GM12878 (cell line): Measurements from ENCODE around the gene P2RX6. TPM values are rescaled to one million over a fixed set of nuclear protein-coding genes. Genes with fewer than 3 reads are reported as not detected.
"Not testable (repeated sequence)": the region's sequence is repeated elsewhere in the genome, so short reads cannot be mapped to it uniquely, and the experiment has no call there.

Experiments used
- ATAC-seq: fragments of 200-7000 bp; cut with Tn5 transposase; 3 replicates; pipeline ENCODE4 v1.9.1; 2020; ENCODE audit warnings: mild to moderate bottlenecking, moderate library complexity
- BruUV-seq: library from RNA; stranded (reverse); fragments of 400-500 nt; replicated peaks from 2 replicates; lab custom pipeline; 2021; lab: Mats Ljungman, UMichigan
- CTCF ChIA-PET: fragments of 300-600 bp; sonication (Branson Sonifier 250); formaldehyde crosslinking; extraction: SDS; loops from one replicate; lab custom pipeline; 2021; ENCODE audit warnings: inconsistent platforms; lab: Yijun Ruan, JAX
- POLR2A ChIA-PET: fragments of 350-600 bp; formaldehyde crosslinking; extraction: SDS; loops from one replicate; lab custom pipeline; 2021; ENCODE audit warnings: inconsistent platforms; lab: Charles Lee
- RAD21 ChIA-PET: fragments of 300-600 bp; sonication (Branson Sonifier 250); formaldehyde crosslinking; loops from one replicate; lab custom pipeline; 2023; ENCODE audit warnings: antibody characterized with exemption; ENCODE audit not compliant: unreplicated experiment; lab: Charles Lee
- SMC1A ChIA-PET: fragments of 300-600 bp; sonication (Branson Sonifier 250); formaldehyde crosslinking; loops from one replicate; lab custom pipeline; 2023; ENCODE audit not compliant: unreplicated experiment, uncharacterized antibody; lab: Charles Lee
- DNase-seq: peaks from one replicate; pipeline ENCODE4 v3.0.0-alpha.2; 2011; ENCODE audit warnings: low read depth, low spot score
- FAIRE-seq: peaks from 3 replicates; lab custom pipeline; 2011; peaks lifted over from hg19 to GRCh38; lab: Jason Lieb, UNC
- H2AFZ ChIP-seq: 2 replicates; pipeline ENCODE4 v1.6.0; 2011; ENCODE audit warnings: low read depth, low read length, control low read depth; ENCODE audit not compliant: control insufficient read depth
- H3K27ac ChIP-seq: 2 replicates; pipeline ENCODE4 v1.5.1; 2011; ENCODE audit warnings: control low read depth; ENCODE audit not compliant: control insufficient read depth, insufficient read depth
- H3K27me3 ChIP-seq, 2 experiments: replicated peaks in 1 of 2; 2 replicates each; pipeline versions ENCODE4 v1.6.0 to v1.6.1; 2011; ENCODE audit warnings: low read length in 1 of 2; ENCODE audit not compliant: control insufficient read depth in 2 of 2, insufficient read depth in 2 of 2
- H3K36me3 ChIP-seq, 2 experiments: 2 replicates each; pipeline ENCODE4 v1.5.1; 2011; ENCODE audit warnings: low read length in 1 of 2; ENCODE audit not compliant: control insufficient read depth in 2 of 2, insufficient read depth in 2 of 2
- H3K4me1 ChIP-seq: 2 replicates; pipeline ENCODE4 v1.6.1; 2011; ENCODE audit warnings: mild to moderate bottlenecking, low read length, moderate library complexity, mixed read lengths; ENCODE audit not compliant: control insufficient read depth, insufficient read depth
- H3K4me2 ChIP-seq: 2 replicates; pipeline ENCODE4 v1.6.0; 2011; ENCODE audit warnings: control low read depth; ENCODE audit not compliant: control insufficient read depth, insufficient read depth
- H3K4me3 ChIP-seq: fragments of 200-600 bp; sonication (generic); 2 replicates; pipeline ENCODE4 v1.5.1; 2016
- H3K79me2 ChIP-seq: 2 replicates; pipeline ENCODE4 v1.6.0; 2011; ENCODE audit warnings: low read length; ENCODE audit not compliant: control insufficient read depth, insufficient read depth
- H3K9ac ChIP-seq: 2 replicates; pipeline ENCODE4 v1.8.0; 2011; ENCODE audit warnings: low read length, control low read depth, mixed read lengths; ENCODE audit not compliant: control insufficient read depth, insufficient read depth
- H3K9me3 ChIP-seq: replicated peaks from 3 replicates; pipeline ENCODE4 v1.5.1; 2011; ENCODE audit warnings: mild to moderate bottlenecking, low read length; ENCODE audit not compliant: control insufficient read depth, insufficient read depth
- H4K20me1 ChIP-seq: 2 replicates; pipeline ENCODE4 v1.6.0; 2011; ENCODE audit not compliant: control insufficient read depth, insufficient read depth
- ATF7 ChIP-seq: fragments of 450-650 bp; IDR thresholded peaks from 2 replicates; pipeline ENCODE4 v1.6.1; 2016; ENCODE audit warnings: low read depth, mild to moderate bottlenecking
- CBFB ChIP-seq: IDR thresholded peaks from 2 replicates; pipeline ENCODE4 v1.6.1; 2016; ENCODE audit warnings: antibody characterized with exemption, low read depth
- FOXK2 ChIP-seq: fragments of 450-650 bp; IDR thresholded peaks from 2 replicates; pipeline ENCODE4 v1.6.1; 2017; ENCODE audit warnings: mild to moderate bottlenecking, moderate library complexity
- MYC ChIP-seq: IDR thresholded peaks from 2 replicates; pipeline ENCODE4 v1.6.1; 2011; ENCODE audit warnings: mild to moderate bottlenecking, low read length, moderate library complexity, inconsistent platforms; ENCODE audit not compliant: insufficient read depth, insufficient replicate concordance, insufficient read length, severe bottlenecking
- NRF1 ChIP-seq: conservative IDR thresholded peaks from 2 replicates; pipeline ENCODE4 v1.6.1; 2011; ENCODE audit warnings: mild to moderate bottlenecking, low read depth, low read length, improper control_type of control experiment
- PAX5 ChIP-seq: IDR thresholded peaks from 2 replicates; pipeline ENCODE4 v1.6.1; 2011; ENCODE audit warnings: low read depth, low read length, borderline replicate concordance
- RFX5 ChIP-seq: IDR thresholded peaks from 2 replicates; pipeline ENCODE4 v1.6.1; 2011; ENCODE audit warnings: low read depth, low read length, improper control_type of control experiment
- SMARCA5 ChIP-seq: fragments of 450-650 bp; IDR thresholded peaks from 2 replicates; pipeline ENCODE4 v1.6.1; 2017; ENCODE audit warnings: mild to moderate bottlenecking
- ZZZ3 ChIP-seq: IDR thresholded peaks from 2 replicates; pipeline ENCODE4 v1.6.1; 2011; ENCODE audit warnings: low read depth; ENCODE audit not compliant: control insufficient read depth, insufficient read length
- WGBS: methylation state at CpG from one replicate; pipeline ENCODE4 v1.1.6; 2016; ENCODE audit warnings: low lambda C conversion rate; ENCODE audit not compliant: insufficient replicate concordance, insufficient coverage; ENCODE audit errors: missing lambda C conversion rate; 5-methylcytosine and 5-hydroxymethylcytosine counted together
- in situ Hi-C: fragments of 300-500 bp; cut with MboI; formaldehyde crosslinking; loops from 9 replicates; pipeline ENCODE4 v1.14.3; 2018; ENCODE audit warnings: mixed read lengths
- intact Hi-C: fragments of 100-400 bp; cut with micrococcal nuclease; formaldehyde crosslinking; loops from one replicate; pipeline ENCODE4 v1.14.2; 2022; ENCODE audit not compliant: unreplicated experiment
- polyA plus RNA-seq, 11 experiments: library from polyadenylated mRNA; depleted of rRNA in 4 of 11; unstranded in 6 of 11; stranded (reverse) in 5 of 11; fragments of >200 nt; fragmentation: Nextera tagmentation in 4 of 11; fragmentation: Illumina TruSeq in 1 of 11; extraction: Ambion mirVana in 4 of 11; extraction: Trizol in 1 of 11; gene quantifications; 1 replicate in 1 of 11; 2 replicates in 10 of 11; pipeline versions ENCODE4 v1.2.1 to v1.2.3, GENCODE V29; 2011 to 2016; ENCODE audit warnings: inconsistent platforms in 2 of 11, missing spikeins in 2 of 11, low read depth in 1 of 11
- total RNA-seq, 4 experiments: library from RNA; depleted of rRNA in 3 of 4; stranded (reverse); fragments of >200 nt in 3 of 4; fragmentation: Illumina TruSeq in 1 of 4; extraction: Trizol in 1 of 4; gene quantifications; 2 replicates each; pipeline versions ENCODE4 v1.2.1 to v1.2.3, GENCODE V29; 2013 to 2021
- TF ChIP-seq, protein P1 (sequence below): fragments of 450-650 bp; IDR thresholded peaks from 2 replicates; pipeline ENCODE4 v1.6.1; 2017; ENCODE audit warnings: low read depth, mild to moderate bottlenecking, moderate library complexity
- TF ChIP-seq, protein P2 (sequence below): fragments of 450-650 bp; IDR thresholded peaks from 2 replicates; pipeline ENCODE4 v1.6.1; 2016; ENCODE audit warnings: mild to moderate bottlenecking, moderate library complexity, borderline replicate concordance
- TF ChIP-seq, protein P3 (sequence below): IDR thresholded peaks from 2 replicates; pipeline ENCODE4 v1.6.1; 2012; ENCODE audit warnings: low read depth, low read length, improper control_type of control experiment
- TF ChIP-seq, protein P4 (sequence below): fragments of 450-650 bp; IDR thresholded peaks from 2 replicates; pipeline ENCODE4 v1.6.1; 2018; ENCODE audit warnings: mild to moderate bottlenecking, low read depth, moderate library complexity; ENCODE audit not compliant: partially characterized antibody
- TF ChIP-seq, protein P5 (sequence below): fragments of 450-650 bp; IDR thresholded peaks from 2 replicates; pipeline ENCODE4 v1.6.1; 2016; ENCODE audit warnings: mild to moderate bottlenecking

The P2RX6 gene
- total and polyA plus RNA-seq, 10 of the 15 experiments (the other 5 are each of a cell fraction or from before 2014, with no cell fraction given): 0.03 to 0.21 (median 0.07) TPM; not detected in 5

DNA sequence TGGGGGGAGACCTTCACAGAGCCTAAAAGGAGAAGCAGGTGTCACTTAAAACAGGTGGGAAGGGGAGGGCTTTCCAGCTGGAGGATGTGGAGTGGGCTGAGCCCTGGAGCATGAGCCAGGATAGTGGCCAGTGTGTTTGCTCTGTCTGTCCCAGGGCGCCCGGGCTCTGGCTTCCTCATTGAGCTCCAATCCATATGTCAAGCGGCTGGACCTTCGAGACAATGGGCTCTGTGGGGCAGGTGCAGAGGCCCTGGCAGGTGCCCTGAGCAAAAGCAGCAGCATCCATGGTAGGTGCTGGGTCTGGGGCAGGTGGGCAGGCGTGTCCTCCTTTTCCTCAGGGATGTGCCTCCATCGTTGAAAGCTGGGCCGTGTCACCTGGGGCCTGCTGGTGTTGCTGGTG, 32.8 kb downstream of the P2RX6 start (continued):
- TF ChIP-seq, protein P1, sequence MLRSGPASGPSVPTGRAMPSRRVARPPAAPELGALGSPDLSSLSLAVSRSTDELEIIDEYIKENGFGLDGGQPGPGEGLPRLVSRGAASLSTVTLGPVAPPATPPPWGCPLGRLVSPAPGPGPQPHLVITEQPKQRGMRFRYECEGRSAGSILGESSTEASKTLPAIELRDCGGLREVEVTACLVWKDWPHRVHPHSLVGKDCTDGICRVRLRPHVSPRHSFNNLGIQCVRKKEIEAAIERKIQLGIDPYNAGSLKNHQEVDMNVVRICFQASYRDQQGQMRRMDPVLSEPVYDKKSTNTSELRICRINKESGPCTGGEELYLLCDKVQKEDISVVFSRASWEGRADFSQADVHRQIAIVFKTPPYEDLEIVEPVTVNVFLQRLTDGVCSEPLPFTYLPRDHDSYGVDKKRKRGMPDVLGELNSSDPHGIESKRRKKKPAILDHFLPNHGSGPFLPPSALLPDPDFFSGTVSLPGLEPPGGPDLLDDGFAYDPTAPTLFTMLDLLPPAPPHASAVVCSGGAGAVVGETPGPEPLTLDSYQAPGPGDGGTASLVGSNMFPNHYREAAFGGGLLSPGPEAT: no peak
- TF ChIP-seq, protein P2, sequence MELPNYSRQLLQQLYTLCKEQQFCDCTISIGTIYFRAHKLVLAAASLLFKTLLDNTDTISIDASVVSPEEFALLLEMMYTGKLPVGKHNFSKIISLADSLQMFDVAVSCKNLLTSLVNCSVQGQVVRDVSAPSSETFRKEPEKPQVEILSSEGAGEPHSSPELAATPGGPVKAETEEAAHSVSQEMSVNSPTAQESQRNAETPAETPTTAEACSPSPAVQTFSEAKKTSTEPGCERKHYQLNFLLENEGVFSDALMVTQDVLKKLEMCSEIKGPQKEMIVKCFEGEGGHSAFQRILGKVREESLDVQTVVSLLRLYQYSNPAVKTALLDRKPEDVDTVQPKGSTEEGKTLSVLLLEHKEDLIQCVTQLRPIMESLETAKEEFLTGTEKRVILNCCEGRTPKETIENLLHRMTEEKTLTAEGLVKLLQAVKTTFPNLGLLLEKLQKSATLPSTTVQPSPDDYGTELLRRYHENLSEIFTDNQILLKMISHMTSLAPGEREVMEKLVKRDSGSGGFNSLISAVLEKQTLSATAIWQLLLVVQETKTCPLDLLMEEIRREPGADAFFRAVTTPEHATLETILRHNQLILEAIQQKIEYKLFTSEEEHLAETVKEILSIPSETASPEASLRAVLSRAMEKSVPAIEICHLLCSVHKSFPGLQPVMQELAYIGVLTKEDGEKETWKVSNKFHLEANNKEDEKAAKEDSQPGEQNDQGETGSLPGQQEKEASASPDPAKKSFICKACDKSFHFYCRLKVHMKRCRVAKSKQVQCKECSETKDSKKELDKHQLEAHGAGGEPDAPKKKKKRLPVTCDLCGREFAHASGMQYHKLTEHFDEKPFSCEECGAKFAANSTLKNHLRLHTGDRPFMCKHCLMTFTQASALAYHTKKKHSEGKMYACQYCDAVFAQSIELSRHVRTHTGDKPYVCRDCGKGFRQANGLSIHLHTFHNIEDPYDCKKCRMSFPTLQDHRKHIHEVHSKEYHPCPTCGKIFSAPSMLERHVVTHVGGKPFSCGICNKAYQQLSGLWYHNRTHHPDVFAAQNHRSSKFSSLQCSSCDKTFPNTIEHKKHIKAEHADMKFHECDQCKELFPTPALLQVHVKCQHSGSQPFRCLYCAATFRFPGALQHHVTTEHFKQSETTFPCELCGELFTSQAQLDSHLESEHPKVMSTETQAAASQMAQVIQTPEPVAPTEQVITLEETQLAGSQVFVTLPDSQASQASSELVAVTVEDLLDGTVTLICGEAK: no peak
- TF ChIP-seq MYC (no peak), FOXK2 (no peak), SMARCA5 (no peak), NRF1 (no peak), CBFB (no peak), RFX5 (no peak), PAX5 (no peak), ZZZ3 (no peak), ATF7 (no peak)
- TF ChIP-seq, protein P3, sequence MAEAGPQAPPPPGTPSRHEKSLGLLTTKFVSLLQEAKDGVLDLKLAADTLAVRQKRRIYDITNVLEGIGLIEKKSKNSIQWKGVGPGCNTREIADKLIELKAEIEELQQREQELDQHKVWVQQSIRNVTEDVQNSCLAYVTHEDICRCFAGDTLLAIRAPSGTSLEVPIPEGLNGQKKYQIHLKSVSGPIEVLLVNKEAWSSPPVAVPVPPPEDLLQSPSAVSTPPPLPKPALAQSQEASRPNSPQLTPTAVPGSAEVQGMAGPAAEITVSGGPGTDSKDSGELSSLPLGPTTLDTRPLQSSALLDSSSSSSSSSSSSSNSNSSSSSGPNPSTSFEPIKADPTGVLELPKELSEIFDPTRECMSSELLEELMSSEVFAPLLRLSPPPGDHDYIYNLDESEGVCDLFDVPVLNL: no peak
- TF ChIP-seq, protein P4, sequence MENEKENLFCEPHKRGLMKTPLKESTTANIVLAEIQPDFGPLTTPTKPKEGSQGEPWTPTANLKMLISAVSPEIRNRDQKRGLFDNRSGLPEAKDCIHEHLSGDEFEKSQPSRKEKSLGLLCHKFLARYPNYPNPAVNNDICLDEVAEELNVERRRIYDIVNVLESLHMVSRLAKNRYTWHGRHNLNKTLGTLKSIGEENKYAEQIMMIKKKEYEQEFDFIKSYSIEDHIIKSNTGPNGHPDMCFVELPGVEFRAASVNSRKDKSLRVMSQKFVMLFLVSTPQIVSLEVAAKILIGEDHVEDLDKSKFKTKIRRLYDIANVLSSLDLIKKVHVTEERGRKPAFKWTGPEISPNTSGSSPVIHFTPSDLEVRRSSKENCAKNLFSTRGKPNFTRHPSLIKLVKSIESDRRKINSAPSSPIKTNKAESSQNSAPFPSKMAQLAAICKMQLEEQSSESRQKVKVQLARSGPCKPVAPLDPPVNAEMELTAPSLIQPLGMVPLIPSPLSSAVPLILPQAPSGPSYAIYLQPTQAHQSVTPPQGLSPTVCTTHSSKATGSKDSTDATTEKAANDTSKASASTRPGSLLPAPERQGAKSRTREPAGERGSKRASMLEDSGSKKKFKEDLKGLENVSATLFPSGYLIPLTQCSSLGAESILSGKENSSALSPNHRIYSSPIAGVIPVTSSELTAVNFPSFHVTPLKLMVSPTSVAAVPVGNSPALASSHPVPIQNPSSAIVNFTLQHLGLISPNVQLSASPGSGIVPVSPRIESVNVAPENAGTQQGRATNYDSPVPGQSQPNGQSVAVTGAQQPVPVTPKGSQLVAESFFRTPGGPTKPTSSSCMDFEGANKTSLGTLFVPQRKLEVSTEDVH: no peak
- TF ChIP-seq, protein P5, sequence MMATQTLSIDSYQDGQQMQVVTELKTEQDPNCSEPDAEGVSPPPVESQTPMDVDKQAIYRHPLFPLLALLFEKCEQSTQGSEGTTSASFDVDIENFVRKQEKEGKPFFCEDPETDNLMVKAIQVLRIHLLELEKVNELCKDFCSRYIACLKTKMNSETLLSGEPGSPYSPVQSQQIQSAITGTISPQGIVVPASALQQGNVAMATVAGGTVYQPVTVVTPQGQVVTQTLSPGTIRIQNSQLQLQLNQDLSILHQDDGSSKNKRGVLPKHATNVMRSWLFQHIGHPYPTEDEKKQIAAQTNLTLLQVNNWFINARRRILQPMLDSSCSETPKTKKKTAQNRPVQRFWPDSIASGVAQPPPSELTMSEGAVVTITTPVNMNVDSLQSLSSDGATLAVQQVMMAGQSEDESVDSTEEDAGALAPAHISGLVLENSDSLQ: no peak

DNA sequence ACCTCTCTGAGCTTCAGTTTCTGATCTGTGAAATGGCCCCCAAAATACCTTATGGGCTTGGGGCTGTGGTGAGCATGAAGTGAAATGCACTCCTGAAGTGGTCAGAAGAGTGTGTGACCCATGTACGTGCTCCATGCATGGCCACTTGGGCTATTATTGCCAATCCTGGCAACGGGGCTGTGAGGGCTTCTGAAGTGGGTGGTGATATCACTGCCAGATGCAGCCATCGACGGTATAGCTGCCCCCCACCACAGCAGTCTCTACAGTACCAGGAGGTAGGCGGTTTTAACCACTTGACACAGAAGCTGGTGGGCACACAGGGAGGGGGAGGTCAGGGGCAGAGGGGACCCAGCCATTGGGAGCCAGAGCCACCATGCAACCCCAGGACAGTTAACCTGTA, 33.5 kb downstream of the P2RX6 start:
- WGBS: 2% methylated on average over 5 of the region's 5 CpGs
- ATAC-seq, H3K27ac ChIP-seq, H3K4me3 ChIP-seq, POLR2A ChIA-PET, in situ Hi-C loops, H3K4me2 ChIP-seq, H3K9ac ChIP-seq, intact Hi-C loops, H4K20me1 ChIP-seq, FAIRE-seq, H2AFZ ChIP-seq, DNase-seq, H3K36me3 ChIP-seq, H3K79me2 ChIP-seq, H3K4me1 ChIP-seq, CTCF ChIA-PET, H3K27me3 ChIP-seq, H3K9me3 ChIP-seq, SMC1A ChIA-PET, BruUV-seq, RAD21 ChIA-PET: not testable (repeated sequence)
